Measurements from ENCODE around the gene TKTL1.

The TKTL1 gene

GRCh38 chrX:154348114-154348531 lies 52.5 kb downstream of the TKTL1 start:
- no peak for DNase-seq

- DNase-seq = no peak
These were observed 53.2 kb downstream of the TKTL1 start for GRCh38 chrX:154348646-154349358.

GRCh38 chrX:154349359-154349935 lies 53.9 kb downstream of the TKTL1 start:
- DNase-seq = no peak

GRCh38 chrX:154349979-154350378 lies 54.4 kb downstream of the TKTL1 start:
- DNase-seq = no peak

GRCh38 chrX:154350429-154351182 lies 55.0 kb downstream of the TKTL1 start:
- no peak for DNase-seq

- DNase-seq = no peak
These were observed 55.8 kb downstream of the TKTL1 start for GRCh38 chrX:154351183-154352011.

- no peak for DNase-seq
These were observed 56.4 kb downstream of the TKTL1 start for GRCh38 chrX:154352012-154352401.

GRCh38 chrX:154352466-154352865 lies 56.9 kb downstream of the TKTL1 start:
- no peak for DNase-seq

GRCh38 chrX:154353172-154353843 lies 57.7 kb downstream of the TKTL1 start:
- DNase-seq = no peak

- no peak for DNase-seq
These were observed 58.4 kb downstream of the TKTL1 start for GRCh38 chrX:154354013-154354412.

- no peak for DNase-seq
These were observed 58.9 kb downstream of the TKTL1 start for GRCh38 chrX:154354516-154354915.

GRCh38 chrX:154355094-154355775 lies 59.6 kb downstream of the TKTL1 start:
- no peak for DNase-seq

GRCh38 chrX:154355776-154356140 lies 60.2 kb downstream of the TKTL1 start:
- no peak for DNase-seq

- no peak for DNase-seq
These were observed 61.0 kb downstream of the TKTL1 start for GRCh38 chrX:154356596-154356995.

- no peak for DNase-seq
These were observed 61.6 kb downstream of the TKTL1 start for GRCh38 chrX:154357205-154357604.

GRCh38 chrX:154358011-154358410 lies 62.4 kb downstream of the TKTL1 start:
- DNase-seq = no peak

GRCh38 chrX:154358829-154359228 lies 63.2 kb downstream of the TKTL1 start:
- no peak for DNase-seq

GRCh38 chrX:154359362-154360154 lies 64.0 kb downstream of the TKTL1 start:
- no peak for DNase-seq

GRCh38 chrX:154360155-154360713 lies 64.6 kb downstream of the TKTL1 start:
- no peak for DNase-seq

- no peak for DNase-seq
These were observed 66.6 kb downstream of the TKTL1 start for GRCh38 chrX:154362085-154362742.

Data from NCI-H2107 (cell line).